HepG2 (cell line): ENCODE data around the gene PPP4R2.

ENCODE experiments used
- EZH2 ChIP-seq: conservative IDR thresholded peaks from 2 replicates; pipeline ENCODE4 v1.6.1; 2012; ENCODE audit warnings: mild to moderate bottlenecking, low read depth, low read length, moderate library complexity
- HHEX ChIP-seq: IDR thresholded peaks from 2 replicates; pipeline ENCODE4 v1.6.1; 2016; ENCODE audit warnings: control low read depth
- IRX3 ChIP-seq: sonication (generic); formaldehyde crosslinking; IDR thresholded peaks from 2 replicates; pipeline ENCODE4 v1.8.1; 2023; ENCODE audit warnings: mild to moderate bottlenecking, low read depth, missing genetic modification reagents, borderline replicate concordance
- JUNB ChIP-seq: sonication (generic); formaldehyde crosslinking; IDR thresholded peaks from 2 replicates; pipeline ENCODE4 v1.8.0; 2022; ENCODE audit warnings: missing genetic modification reagents, mild to moderate bottlenecking, borderline replicate concordance
- SRF ChIP-seq: IDR thresholded peaks from 2 replicates; pipeline ENCODE4 v1.6.1; 2011; ENCODE audit warnings: mild to moderate bottlenecking, low read depth, low read length, moderate library complexity

DNA sequence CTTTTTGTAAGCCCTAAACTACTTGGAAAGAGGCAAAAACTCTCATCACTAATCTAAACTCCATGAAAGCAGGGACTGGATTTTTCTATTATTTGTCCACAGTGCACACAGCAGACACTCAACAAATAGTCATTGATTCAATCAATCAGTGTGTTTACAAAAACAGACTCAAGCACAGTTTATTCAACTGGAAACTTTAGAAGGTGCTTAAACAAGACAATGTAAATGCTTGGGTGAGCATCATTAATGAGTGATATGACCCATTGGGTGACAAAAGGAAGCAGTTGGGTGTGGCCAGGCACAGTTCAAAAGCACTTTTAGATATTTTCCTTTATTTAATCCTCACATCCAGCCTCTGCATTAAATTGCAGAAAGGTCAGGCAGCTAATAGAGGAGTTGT lies 32.0 kb upstream of the PPP4R2 start:
- TF ChIP-seq IRX3 (CRISPR knock-in tag), result no peak
- no peak for TF ChIP-seq HHEX (CRISPR knock-in tag)
- no peak for TF ChIP-seq SRF
- no peak for TF ChIP-seq JUNB (CRISPR knock-in tag)
- TF ChIP-seq EZH2, result no peak
